Activated CD4-positive, alpha-beta T cell treated with anti-CD3 and anti-CD28 coated beads, Interleukin-10, Interleukin-2, amounts not matched to agents 100 ng/mL and 50 ng/mL, durations not matched to agents 16 hours and 8 hours (primary cell): Measurements from ENCODE around the gene CELF4.

Experiments
- DNase-seq: peaks from one replicate; pipeline ENCODE4 v3.0.0-alpha.2; 2020

The CELF4 gene

DNA sequence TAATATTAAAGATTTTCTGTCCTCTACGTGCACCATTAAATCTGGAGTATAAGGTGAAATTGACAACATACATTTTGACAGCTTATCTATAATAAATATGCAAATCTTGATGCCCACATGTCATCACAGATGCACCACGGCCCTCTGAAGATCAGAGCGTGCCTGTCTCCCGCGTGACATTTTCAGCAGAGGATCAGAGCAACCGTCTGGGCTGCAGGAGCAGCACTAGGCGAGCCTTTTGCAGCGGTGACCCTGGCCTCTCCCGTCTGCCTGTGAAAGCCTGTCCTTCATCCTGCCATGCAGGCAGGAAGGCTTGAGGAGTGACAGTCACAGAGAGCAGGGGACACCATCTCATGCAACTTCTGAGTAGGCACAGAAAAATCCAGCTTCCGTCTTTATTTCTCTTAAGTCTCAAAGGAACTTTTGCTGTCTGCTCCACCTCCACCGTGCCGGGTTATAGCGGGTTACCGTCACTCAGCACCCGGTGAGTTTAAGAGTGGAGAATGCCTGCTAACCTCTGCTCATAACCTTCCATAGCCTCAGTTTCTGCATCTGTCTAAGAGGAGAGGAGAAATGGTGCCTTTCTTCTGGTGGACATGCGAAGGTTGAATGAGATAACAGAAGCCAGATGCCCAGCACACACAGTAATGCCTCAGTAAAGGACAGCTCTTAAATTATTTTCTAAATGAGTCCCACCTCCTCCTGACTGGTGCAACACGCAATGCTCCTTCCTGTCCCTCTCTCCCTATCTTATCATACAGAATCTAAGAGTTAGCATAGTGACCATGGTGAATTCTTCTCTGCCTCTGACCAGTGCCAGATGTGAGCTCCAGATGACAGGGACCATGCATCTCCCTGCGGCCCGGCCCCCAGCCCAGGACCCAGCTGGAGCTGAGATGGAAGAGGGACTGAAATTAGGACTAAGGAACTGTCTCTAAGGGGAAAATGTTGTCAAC, 43.8 kb downstream of the CELF4 start:
- DNase-seq: no peak

- DNase-seq: no peak
These were observed 45.1 kb downstream of the CELF4 start for GRCh38 chr18:37520508-37520907.

DNA sequence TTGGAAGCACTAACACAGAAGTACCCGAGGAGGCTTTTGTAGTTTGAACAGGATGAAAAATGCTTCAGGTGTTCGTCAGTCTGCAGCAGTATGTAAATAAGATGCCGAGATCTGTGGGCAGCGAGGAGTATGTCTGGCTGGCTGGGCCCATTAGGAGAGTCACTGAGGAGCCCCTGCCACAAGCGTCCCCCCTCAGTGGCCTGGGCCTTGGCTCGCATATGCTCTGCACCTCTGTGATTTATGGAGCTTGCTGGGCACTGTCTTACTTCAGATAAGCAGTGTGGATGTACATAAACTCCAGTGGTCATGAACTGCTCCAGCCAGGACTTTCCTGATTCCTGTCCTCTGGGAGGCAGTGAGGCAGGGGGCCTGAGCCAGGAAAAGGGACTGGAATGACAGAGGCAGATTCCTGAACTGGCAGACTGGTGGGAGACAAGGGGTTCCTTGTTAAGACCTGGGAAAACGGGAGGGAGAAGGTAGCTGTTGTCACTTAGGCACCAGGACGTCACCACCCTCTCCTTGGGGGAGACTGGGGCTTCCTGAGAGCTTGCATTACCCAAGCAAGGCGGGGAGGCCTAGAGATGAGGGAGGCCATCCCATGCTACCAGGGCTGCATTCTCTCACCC, 46.0 kb downstream of the CELF4 start:
- no peak for DNase-seq

GRCh38 chr18:37516361-37516853, 49.2 kb downstream of the CELF4 start:
- DNase-seq: no peak

- DNase-seq: no peak
These were observed 50.6 kb downstream of the CELF4 start for GRCh38 chr18:37514953-37515352.

- DNase-seq: no peak
These were observed 53.2 kb downstream of the CELF4 start for GRCh38 chr18:37512400-37512799.

DNA sequence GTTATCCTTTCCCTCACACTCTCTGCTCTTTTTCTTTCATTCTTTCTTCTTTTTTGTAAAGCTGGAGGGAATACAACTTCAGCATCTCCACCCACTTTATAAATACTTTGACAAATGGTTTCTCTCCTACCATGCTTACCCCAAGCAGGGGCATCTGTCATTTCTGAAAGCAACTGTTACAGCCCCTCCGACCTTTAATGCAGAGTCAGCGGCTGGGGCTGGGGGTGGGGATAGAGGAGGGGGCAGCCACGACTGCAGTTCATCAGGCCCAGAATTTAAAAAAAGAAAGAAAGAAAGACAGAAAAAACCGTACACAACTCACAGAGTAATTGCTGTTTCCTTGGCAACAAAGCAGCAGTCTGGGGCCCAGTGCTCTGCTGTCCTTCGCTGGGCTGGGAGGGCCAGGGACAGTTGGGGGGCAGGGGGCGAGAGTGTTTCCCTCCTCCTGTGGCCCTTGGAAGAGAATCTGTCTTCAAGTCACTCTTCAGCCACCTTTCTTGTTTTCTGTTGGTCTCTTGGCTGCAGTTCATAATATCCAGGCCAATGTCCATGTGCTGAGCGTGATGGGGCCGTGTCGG, 53.8 kb downstream of the CELF4 start:
- no peak for DNase-seq

DNA sequence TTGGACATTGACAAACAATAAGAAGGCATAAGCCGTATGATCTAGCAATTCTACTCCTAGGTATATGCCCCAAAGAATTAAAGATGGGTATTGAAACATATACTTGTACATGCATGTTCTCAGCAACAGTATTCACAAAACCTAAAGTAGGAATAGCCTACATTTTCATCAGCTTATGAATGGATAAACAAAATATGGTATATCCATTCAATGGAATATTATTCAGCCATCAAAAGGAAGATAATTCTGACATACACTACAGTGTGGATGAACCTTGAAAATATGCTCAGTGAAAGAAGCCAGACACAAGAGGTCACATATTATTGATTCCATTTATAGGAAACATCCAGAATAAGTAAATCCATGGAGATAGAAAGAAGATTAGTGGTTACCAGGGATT, 56.0 kb downstream of the CELF4 start:
- no peak for DNase-seq

DNA sequence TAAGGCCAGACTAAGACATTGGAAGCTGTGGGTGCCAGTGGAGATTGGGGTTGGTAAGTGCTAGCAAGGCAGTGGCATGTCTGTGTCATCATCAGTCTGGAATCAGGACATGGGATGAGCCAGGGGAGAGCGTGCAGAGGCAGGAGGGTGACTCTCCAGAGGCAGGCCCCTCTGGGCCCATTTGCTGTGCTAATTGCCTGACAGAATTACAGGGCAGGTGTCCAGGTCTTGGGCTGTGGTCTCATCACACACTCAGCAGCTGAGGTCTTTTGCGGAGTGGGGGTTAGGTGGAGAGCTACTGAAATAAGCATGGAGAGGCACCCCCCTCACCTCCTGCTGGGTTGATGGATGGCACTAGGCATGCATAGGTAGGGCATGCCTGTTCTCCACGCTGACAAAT, 57.4 kb downstream of the CELF4 start:
- DNase-seq: no peak

DNA sequence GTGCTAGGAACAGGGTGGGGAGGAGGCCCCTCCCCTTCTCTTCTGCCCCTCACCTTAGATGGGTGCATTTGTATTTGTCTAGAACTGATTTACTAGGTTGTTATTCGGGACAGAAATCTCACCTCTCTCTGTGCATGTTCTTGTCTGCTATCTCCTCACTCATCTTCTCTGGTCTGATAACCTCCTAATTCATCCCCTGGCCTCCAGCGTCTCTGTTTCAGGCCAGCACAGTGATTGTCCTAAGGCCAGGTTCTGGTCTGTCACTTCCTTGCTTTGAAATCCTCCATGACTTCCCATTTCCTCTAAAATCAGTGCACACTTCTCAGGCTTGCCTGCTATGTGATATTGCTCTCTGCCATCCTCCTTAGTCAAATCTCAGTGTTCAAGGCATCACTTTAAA, 58.4 kb downstream of the CELF4 start:
- no peak for DNase-seq

DNA sequence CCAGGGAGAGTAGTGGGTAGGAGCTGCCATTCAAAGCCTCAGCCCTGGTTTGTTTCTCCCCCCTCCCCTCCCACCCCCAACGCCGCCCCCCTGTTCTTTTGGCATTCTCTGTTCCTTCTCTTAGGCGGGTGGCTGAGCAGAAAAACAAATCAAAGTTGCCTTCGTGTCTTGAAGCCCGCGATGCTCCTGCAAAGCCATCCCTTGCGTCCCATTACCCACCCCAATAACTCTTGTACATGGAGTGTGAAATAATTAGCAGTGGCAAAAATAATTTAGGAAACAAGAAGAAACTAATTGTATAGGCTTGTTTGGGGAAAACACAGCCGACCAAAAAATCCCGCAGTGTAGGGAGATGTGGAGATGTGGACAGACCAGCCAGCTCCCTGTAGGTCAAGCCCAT, 59.6 kb downstream of the CELF4 start:
- DNase-seq: no peak

GRCh38 chr18:37505321-37505720, 60.3 kb downstream of the CELF4 start:
- DNase-seq: no peak

- DNase-seq: no peak
These were observed 63.0 kb downstream of the CELF4 start for GRCh38 chr18:37502601-37503000.

GRCh38 chr18:37502036-37502435, 63.6 kb downstream of the CELF4 start:
- DNase-seq: no peak

DNA sequence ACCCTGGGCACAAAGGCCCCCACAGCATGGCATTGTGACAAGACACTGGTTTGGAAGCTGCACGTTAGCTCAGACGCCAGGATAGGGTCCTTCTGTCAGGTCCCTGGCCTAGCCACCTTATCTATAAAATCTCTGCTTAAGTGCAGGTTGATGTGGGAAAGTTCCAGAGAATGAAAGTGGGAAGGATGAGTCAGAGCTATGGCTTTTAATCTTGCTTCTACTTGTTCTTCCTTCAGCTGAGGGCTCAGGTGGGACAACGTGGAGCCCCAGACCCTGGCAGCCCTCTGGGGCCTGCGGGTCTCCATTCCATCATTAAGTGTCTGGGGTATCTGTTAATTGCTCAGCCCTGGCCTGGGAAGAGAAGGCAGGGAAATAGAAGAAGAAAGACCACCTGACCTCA, 64.5 kb downstream of the CELF4 start:
- DNase-seq: no peak

GRCh38 chr18:37499913-37500312, 65.7 kb downstream of the CELF4 start:
- no peak for DNase-seq

GRCh38 chr18:37499044-37499443, 66.6 kb downstream of the CELF4 start:
- no peak for DNase-seq

DNA sequence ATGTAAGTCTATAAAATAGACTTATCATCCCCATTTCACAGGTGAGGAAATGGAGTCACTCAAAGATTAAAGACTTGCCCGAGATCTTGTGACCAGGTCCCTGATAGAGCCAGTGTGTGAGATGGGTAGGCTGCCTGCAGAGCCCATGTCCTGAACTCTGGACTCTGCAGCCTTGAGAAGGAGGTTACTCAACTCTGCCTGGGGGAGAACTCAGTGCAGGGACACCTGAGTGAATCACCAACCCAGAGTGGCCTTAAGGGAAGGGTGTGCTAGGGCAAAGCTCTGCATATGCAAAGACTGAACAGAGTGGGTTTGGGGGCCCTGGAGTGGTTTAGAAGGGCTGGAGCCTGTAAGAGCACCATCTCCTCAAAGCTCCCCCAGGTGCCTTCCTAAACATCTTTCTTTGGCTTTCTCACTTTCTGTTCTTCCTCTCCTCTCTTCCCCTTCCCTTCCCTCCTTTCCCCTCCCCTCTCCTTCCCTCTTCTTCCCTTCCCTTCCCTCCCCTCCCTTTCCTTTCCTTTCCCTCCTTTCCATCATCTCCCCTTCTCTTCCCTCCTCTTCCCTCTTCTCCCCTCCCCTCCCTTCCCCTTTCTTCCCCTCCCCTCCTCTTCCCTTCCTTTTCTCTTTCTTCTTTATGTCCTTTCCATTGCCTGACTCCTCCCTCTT, 67.6 kb downstream of the CELF4 start:
- no peak for DNase-seq

- no peak for DNase-seq
These were observed 69.0 kb downstream of the CELF4 start for GRCh38 chr18:37496568-37496967.

DNA sequence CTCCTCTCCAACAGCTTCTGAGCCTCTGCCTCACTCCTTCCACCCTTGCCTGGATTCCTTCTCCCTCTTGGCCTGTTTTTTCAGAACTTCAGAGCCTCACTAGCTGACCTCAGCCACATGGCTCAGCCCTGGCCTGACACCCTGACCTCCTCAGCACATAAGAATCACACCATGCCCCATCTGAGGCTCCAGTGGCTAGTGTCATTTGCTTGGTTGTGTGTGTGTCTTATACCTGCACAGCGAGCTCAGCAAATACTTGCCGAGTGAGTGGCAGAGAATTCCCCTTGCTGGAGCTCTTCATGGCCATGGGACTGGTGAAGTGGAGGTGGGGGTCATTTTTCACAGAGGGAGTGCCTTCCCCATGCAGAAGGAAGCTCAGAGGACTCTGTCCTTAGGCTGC, 70.2 kb downstream of the CELF4 start:
- no peak for DNase-seq

DNA sequence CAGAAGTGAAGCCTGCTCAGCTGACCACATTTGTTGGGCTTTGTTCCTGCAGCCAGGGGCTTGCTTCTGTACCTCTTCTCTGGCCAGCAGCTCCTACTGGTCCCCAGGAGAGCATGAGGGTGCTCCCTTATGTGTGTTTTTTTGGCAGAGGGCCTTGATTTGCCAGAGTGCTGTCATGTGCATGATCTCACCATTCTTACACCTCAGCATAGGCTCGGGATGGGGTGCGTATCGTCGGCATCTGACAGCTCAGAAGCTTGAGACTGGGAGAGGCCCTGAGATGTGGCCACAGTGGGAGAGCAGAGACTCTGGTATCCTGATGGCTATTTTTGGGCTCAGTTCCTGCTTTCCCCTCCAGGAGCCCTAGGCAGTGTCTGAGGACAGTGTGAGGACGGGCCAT, 71.2 kb downstream of the CELF4 start:
- DNase-seq: no peak

- no peak for DNase-seq
These were observed 72.2 kb downstream of the CELF4 start for GRCh38 chr18:37493352-37493935.

- no peak for DNase-seq
These were observed 72.6 kb downstream of the CELF4 start for GRCh38 chr18:37492952-37493351.
